ENCODE measurements around the gene CXCL16. TPM values are rescaled to one million over a fixed set of nuclear protein-coding genes. Genes with fewer than 3 reads are reported as not detected.

CXCL16 gene
- total RNA-seq, 6 experiments from 2014 or later: 13.3 to 69.6 (median 31.3) TPM

DNA sequence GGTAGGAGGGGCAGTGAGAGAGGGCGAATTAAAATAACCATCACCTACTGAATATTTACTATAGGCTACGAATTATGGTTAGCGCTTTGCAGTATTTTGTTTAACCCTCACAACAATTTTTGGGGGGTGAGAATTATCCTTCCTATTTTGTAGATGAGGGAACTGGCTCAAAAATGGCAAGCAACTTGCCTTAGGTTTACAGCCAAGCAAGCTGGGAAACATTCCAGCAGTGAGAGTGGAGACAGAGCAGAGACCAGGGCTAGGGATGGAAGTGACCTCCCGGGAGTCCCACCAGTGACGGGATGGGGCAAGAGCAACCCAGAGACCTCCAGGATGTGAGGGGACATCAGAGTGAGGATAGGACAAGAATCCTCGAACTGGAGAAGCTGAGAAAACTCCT lies 46.8 kb upstream of the CXCL16 start:
- Histone ChIP-seq H3K4me1 (peaks cover 0 to 25% (median 5%) of the 10 kb centered on the region in 4 donors), H3K4me3 (peak overlapping the region in 1 of 3 donors; percentile 18), H3K27ac (peak overlapping the region; percentile 84 to 96 (median 92)), H3K27me3 (no peaks in the 10 kb centered on the region), H3K36me3 (no peaks in the 10 kb centered on the region), H3K9me3 (no peaks in the 10 kb centered on the region)
- DNase-seq (no peak), ATAC-seq (no peak)
- intact Hi-C loops (cut with DNase I): loop anchor here (5.0 to 10.0 kb wide), 2 partner anchors 52 to 101 kb away; partner anchors contain the start of genes CXCL16 (in 2 of the 2), MED11 (in 2 of the 2) and ZMYND15 (in 2 of the 2)
- TF ChIP-seq, protein P1, sequence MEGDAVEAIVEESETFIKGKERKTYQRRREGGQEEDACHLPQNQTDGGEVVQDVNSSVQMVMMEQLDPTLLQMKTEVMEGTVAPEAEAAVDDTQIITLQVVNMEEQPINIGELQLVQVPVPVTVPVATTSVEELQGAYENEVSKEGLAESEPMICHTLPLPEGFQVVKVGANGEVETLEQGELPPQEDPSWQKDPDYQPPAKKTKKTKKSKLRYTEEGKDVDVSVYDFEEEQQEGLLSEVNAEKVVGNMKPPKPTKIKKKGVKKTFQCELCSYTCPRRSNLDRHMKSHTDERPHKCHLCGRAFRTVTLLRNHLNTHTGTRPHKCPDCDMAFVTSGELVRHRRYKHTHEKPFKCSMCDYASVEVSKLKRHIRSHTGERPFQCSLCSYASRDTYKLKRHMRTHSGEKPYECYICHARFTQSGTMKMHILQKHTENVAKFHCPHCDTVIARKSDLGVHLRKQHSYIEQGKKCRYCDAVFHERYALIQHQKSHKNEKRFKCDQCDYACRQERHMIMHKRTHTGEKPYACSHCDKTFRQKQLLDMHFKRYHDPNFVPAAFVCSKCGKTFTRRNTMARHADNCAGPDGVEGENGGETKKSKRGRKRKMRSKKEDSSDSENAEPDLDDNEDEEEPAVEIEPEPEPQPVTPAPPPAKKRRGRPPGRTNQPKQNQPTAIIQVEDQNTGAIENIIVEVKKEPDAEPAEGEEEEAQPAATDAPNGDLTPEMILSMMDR (IDR thresholded peaks at IDR 0.05): no peak
- TF ChIP-seq POLR2A (IDR thresholded peaks at IDR 0.05): no peak
- 50% methylated on average over 6 of the region's 6 CpGs for WGBS (ENCODE audit: insufficient coverage, low coverage, low lambda C conversion rate, missing lambda C conversion rate)

DNA sequence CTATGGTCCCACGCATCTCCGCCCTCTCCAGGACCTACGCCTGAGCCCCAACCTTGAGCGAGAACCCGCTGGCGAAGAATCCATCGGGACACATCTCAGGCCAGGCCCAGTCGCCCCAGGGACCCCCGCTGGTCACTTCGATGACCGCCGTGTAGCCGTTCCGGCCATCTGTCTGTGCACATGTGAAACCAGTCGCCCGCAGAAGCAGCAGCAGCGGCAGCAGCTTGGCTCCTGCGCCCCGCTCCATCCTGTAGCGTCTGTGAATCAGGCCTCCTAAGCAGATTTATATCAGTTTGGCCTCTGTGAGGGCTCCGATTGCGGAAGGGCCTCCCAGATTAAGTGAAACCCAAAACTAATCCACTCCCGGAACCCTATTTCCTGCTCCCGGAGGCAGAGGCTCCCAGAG lies 46.4 kb upstream of the CXCL16 start, which contains the start of gene VMO1:
Gene VMO1 (minus strand): TSS at position 259 of the 406 bp plus-strand sequence. CDS start 12 bp downstream, at position 247.
- peak in 1 of 4 donors; percentile 5 for ATAC-seq
- no peaks in the 10 kb centered on the region for H3K36me3 ChIP-seq
- peak within 1 kb of the TSS in 2 of 3 donors; percentile 10 to 18 for H3K4me3 ChIP-seq
- H3K27me3 ChIP-seq: no peaks in the 10 kb centered on the region
- peak in 2 of 3 donors; percentile 55 to 66 for DNase-seq
- no peaks in the 10 kb centered on the region for H3K9me3 ChIP-seq
- intact Hi-C loops (cut with DNase I): loop anchor here (5.0 to 10.0 kb wide), 2 partner anchors 51 to 101 kb away; partner anchors contain the start of genes CXCL16 (in 2 of the 2), MED11 (in 2 of the 2) and ZMYND15 (in 2 of the 2)
- TF ChIP-seq POLR2A (IDR thresholded peaks at IDR 0.05): no peak
- TF ChIP-seq, protein P1 (IDR thresholded peaks at IDR 0.05): no peak
- 43% methylated on average over 5 of the region's 24 CpGs for WGBS (ENCODE audit: insufficient coverage, low coverage, low lambda C conversion rate, missing lambda C conversion rate)
- H3K4me1 ChIP-seq: peaks cover 0 to 25% (median 5%) of the 10 kb centered on the region in 4 donors
- peak within 1 kb of the TSS; percentile 84 to 96 (median 92) for H3K27ac ChIP-seq

DNA sequence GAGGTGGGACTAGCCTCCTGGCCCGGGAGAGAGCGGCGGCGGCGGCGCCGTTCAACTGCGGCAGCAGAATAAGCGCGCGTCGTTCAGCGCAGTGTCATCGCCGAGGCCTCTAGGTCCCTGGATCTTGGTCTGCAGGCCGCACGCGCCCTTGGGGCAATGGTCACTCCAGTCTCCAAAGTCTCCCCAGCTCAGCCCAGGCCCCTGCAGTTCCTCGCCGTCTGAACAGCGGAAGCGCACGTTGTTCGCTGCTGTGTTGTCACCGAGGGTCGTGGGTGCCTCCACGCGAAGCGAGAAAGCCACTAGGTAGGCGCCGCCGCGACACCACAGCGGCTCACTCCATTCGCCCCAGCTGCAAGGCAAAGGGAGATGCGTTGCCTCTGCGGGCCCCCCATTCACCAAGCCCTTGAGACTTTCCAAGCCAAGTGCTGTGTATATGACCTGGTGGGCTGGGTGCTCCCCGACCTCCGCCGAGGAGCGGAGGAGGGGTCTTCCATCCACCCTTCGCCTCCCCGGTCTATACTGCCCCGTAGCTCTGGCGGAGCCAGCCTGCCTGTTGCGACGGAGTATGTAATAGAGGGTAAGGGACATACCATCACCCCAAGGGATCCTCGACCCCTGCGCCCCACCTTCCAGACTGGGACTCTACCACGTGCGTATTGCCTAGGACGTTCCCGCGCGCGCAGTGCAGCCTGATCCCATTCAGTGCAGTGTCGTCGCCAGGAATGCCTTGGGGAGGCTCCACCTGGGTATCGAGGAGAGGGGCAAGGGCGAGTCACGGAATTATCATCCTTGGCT lies 45.8 kb upstream of the CXCL16 start:
- intact Hi-C loops (cut with DNase I): loop anchor here (5.0 to 10.0 kb wide), 2 partner anchors 51 to 102 kb away; partner anchors contain the start of genes CXCL16 (in 2 of the 2), MED11 (in 2 of the 2) and ZMYND15 (in 2 of the 2)
- Histone ChIP-seq H3K27me3 (no peaks in the 10 kb centered on the region), H3K27ac (no peak overlapping the region), H3K4me3 (peak overlapping the region in 1 of 3 donors; percentile 18), H3K4me1 (peaks cover 0 to 21% (median 5%) of the 10 kb centered on the region in 4 donors), H3K36me3 (no peaks in the 10 kb centered on the region), H3K9me3 (no peaks in the 10 kb centered on the region)
- DNase-seq (peak in 1 of 3 donors; percentile 29), ATAC-seq (no peak)
- no peak for TF ChIP-seq POLR2A (IDR thresholded peaks at IDR 0.05)
- TF ChIP-seq, protein P1 (IDR thresholded peaks at IDR 0.05): no peak
- 33% methylated on average over 4 of the region's 61 CpGs for WGBS (ENCODE audit: insufficient coverage, low coverage, low lambda C conversion rate, missing lambda C conversion rate)

DNA sequence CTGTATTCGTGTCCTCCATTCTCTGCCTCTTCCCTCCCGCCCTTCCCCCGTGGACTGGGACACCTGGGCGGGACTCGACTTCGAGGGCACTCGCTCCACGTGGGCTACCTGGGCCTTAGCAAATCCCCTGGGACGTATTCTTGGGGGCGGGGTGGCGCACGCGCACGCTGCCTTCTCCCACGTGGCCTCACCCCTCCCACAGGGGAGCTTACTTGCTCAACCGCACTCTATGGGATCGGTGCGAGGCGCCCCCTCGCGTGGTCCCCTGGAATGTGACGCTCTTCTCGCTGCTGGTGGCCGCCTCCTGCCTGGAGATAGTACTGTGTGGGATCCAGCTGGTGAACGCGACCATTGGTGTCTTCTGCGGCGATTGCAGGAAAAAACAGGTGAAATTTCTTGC lies 42.9 kb upstream of the CXCL16 start:
- no peaks in the 10 kb centered on the region for H3K9me3 ChIP-seq

More for the DNA sequence above, 42.9 kb upstream of the CXCL16 start:
- Histone ChIP-seq H3K27ac (no peak overlapping the region), H3K27me3 (no peaks in the 10 kb centered on the region), H3K4me1 (peaks cover 0 to 10% (median 4%) of the 10 kb centered on the region in 4 donors), H3K36me3 (no peaks in the 10 kb centered on the region), H3K4me3 (no peak overlapping the region)
- ATAC-seq: no peak
- intact Hi-C loops (cut with DNase I): loop anchor here (10.0 kb wide), 1 partner anchor 48 kb away; the partner anchor contains the start of genes CXCL16 (in 2 of the 2), MED11 (in 2 of the 2) and ZMYND15 (in 2 of the 2)
- no peak for DNase-seq
- WGBS (ENCODE audit: insufficient coverage, low coverage, low lambda C conversion rate, missing lambda C conversion rate): 46% methylated on average over 10 of the region's 28 CpGs
- no peak for TF ChIP-seq POLR2A (IDR thresholded peaks at IDR 0.05)
- TF ChIP-seq, protein P1 (IDR thresholded peaks at IDR 0.05): peak in 1 of 4 donors; percentile 7

Data from right lobe of liver (tissue), 6 donors.